Measurements from ENCODE around the gene SMIM32. TPM values are rescaled to one million over a fixed set of nuclear protein-coding genes. Genes with fewer than 3 reads are reported as not detected.

SMIM32 gene
- total RNA-seq, 4 donors from 2014 or later, result 0.27 TPM; not detected in 3

DNA sequence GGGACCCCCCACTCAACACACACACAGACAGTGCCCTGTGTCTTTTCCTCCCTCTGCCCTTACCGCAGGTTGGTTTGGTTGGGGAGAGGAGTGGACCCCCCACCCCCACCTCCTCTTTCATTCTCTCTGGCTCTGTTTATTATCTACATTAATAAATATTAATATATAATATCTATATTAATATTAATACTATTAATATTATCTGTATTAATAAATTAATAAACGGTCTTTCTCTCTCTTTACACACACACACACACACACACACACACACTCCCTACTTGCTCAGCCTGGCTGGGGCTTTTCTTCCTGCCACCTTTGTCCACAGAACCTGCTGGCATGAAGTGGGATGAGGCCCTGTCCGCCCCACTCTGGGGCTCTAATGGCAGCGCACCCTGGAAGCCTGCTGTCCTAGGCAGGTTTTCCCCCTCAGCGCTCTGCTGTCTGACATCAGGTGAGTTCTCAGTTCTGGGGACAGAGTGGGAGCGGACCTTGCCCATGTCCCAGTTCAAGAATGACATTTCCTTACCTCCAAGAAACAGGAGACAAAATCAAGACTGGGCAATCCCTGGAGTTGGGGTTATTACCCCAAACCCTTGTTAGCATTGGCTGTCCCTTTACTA, 10.5 kb upstream of the SMIM32 start:
- Histone ChIP-seq H3K4me3 (no peak overlapping the region), H3K27me3 (no peaks in the 10 kb centered on the region), H3K27ac (no peak overlapping the region), H3K9me3 (no peaks in the 10 kb centered on the region), H3K4me1 (no peaks in the 10 kb centered on the region), H3K36me3 (no peaks in the 10 kb centered on the region)
- ATAC-seq (no peak), DNase-seq (no peak)
- intact Hi-C loops (cut with DNase I; ENCODE audit: low total_unique reads), result no loop called here
- in situ Hi-C loops (cut with MboI; ENCODE audit: low sequenced_read_pairs in 4 of 4), result no loop called here
- no peak for TF ChIP-seq POLR2A (IDR thresholded peaks at IDR 0.05)
- TF ChIP-seq, protein P1, sequence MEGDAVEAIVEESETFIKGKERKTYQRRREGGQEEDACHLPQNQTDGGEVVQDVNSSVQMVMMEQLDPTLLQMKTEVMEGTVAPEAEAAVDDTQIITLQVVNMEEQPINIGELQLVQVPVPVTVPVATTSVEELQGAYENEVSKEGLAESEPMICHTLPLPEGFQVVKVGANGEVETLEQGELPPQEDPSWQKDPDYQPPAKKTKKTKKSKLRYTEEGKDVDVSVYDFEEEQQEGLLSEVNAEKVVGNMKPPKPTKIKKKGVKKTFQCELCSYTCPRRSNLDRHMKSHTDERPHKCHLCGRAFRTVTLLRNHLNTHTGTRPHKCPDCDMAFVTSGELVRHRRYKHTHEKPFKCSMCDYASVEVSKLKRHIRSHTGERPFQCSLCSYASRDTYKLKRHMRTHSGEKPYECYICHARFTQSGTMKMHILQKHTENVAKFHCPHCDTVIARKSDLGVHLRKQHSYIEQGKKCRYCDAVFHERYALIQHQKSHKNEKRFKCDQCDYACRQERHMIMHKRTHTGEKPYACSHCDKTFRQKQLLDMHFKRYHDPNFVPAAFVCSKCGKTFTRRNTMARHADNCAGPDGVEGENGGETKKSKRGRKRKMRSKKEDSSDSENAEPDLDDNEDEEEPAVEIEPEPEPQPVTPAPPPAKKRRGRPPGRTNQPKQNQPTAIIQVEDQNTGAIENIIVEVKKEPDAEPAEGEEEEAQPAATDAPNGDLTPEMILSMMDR (IDR thresholded peaks at IDR 0.05 in 4 of 5, conservative IDR thresholded peaks at IDR 0.05 in 1 of 5), result no peak

DNA sequence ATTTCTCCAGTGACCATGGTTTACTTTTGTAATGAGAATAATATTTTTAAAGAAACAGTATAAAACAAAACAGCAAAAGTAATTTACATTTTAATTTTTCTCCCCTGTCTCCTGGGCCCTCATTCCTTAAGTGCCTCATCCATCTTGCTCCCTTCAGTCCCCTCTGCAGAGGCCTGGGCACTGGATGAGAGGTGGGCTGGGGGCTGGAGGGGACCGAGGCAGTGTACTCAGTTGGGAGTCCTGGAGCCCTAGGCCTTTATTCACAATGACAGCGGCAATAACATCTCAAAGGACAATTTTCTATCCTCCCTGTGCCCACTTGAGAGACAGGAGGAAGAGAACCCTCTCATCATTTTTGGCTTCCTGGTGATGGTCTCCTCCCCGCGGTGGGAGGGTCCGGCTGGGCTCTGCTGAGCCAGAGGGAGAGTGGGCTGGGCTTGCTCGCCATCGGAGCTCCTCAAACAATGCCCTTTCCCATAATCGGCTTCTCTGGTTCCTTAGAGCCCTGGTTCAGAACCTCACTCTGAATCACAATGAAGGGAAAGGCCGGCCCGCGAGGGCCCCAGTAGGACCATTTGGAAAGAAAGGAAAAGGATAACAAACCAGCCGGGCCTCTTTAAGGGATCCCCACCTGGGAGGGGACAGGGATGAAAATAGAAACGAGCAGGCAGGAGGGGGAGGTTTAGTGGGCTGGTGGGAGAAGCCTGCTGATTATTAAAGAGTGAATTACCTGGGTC, 9.7 kb upstream of the SMIM32 start:
- TF ChIP-seq, protein P1 (IDR thresholded peaks at IDR 0.05 in 4 of 5, conservative IDR thresholded peaks at IDR 0.05 in 1 of 5), result no peak
- TF ChIP-seq POLR2A (IDR thresholded peaks at IDR 0.05), result no peak
- no peaks in the 10 kb centered on the region for H3K4me1 ChIP-seq
- in situ Hi-C loops (cut with MboI; ENCODE audit: low sequenced_read_pairs in 4 of 4) (no loop called here), intact Hi-C loops (cut with DNase I; ENCODE audit: low total_unique reads) (no loop called here)
- no peaks in the 10 kb centered on the region for H3K9me3 ChIP-seq
- H3K27me3 ChIP-seq, result no peaks in the 10 kb centered on the region
- no peak overlapping the region for H3K27ac ChIP-seq
- no peak overlapping the region for H3K4me3 ChIP-seq
- H3K36me3 ChIP-seq, result no peaks in the 10 kb centered on the region
- no peak for DNase-seq
- ATAC-seq, result no peak

DNA sequence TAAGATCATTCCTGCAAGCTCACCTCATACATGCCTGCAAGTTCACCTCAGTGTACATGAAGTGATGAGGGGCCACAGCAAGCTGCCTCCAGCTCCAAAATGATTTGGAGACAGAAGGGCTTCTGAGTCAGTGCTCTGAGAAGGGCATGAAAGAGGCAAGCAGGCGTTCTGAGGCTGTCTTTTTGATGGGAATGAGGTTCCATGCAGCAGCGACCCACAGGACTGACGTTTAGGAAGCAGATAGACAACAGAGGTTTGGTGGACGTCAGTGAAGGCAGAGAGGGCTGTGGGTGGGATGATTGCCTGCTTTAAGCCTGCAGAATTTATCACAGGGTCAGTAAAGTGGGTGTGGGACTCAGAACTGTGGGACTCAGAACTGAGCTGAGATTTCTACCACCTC, 8.9 kb upstream of the SMIM32 start:
- no peaks in the 10 kb centered on the region for H3K36me3 ChIP-seq
- in situ Hi-C loops (cut with MboI; ENCODE audit: low sequenced_read_pairs in 4 of 4) (no loop called here), intact Hi-C loops (cut with DNase I; ENCODE audit: low total_unique reads) (no loop called here)
- DNase-seq (no peak), ATAC-seq (no peak)
- H3K27me3 ChIP-seq, result no peaks in the 10 kb centered on the region
- no peak for TF ChIP-seq POLR2A (IDR thresholded peaks at IDR 0.05)
- TF ChIP-seq, protein P1 (IDR thresholded peaks at IDR 0.05 in 4 of 5, conservative IDR thresholded peaks at IDR 0.05 in 1 of 5), result no peak
- H3K4me1 ChIP-seq, result no peaks in the 10 kb centered on the region
- no peak overlapping the region for H3K4me3 ChIP-seq
- H3K27ac ChIP-seq, result no peak overlapping the region
- no peaks in the 10 kb centered on the region for H3K9me3 ChIP-seq

DNA sequence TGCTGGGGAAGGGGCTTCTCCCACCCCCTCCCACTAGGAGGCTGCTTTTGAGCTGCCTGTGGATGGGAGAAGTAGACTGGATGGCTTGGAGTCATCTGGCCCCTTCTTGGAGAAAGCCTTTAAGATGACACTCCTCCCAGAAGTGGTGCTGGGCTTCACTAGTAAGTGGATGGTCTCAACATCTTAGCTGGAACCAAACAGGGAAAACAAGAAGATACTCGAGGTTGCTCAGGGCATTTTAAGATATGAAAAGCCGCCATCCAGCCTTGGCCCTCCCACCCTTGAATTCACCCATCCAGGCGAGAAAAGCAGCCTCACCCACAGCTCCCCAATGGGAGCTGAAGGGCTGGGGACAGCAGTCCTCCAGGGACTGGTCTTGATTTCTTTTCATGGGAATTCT, 7.8 kb upstream of the SMIM32 start:
- ATAC-seq (no peak), DNase-seq (no peak)
- H3K4me3 ChIP-seq, result no peak overlapping the region
- in situ Hi-C loops (cut with MboI; ENCODE audit: low sequenced_read_pairs in 4 of 4) (no loop called here), intact Hi-C loops (cut with DNase I; ENCODE audit: low total_unique reads) (no loop called here)
- H3K27ac ChIP-seq, result no peak overlapping the region
- no peaks in the 10 kb centered on the region for H3K4me1 ChIP-seq
- TF ChIP-seq, protein P1 (IDR thresholded peaks at IDR 0.05 in 4 of 5, conservative IDR thresholded peaks at IDR 0.05 in 1 of 5), result no peak
- TF ChIP-seq POLR2A (IDR thresholded peaks at IDR 0.05), result no peak
- no peaks in the 10 kb centered on the region for H3K27me3 ChIP-seq
- H3K36me3 ChIP-seq, result no peaks in the 10 kb centered on the region
- no peaks in the 10 kb centered on the region for H3K9me3 ChIP-seq
